PFSK-1 (cell line): ENCODE data around the gene CIP2A.

Experiments
- POLR2AphosphoS5 ChIP-seq: IDR thresholded peaks from 2 replicates; pipeline ENCODE4 v1.6.1; 2012; ENCODE audit warnings: low read depth, mild to moderate bottlenecking, control low read depth, low read length, moderate library complexity
- SIN3A ChIP-seq: IDR thresholded peaks from 2 replicates; pipeline ENCODE4 v1.6.1; 2012; ENCODE audit warnings: mild to moderate bottlenecking, low read length, moderate library complexity, borderline replicate concordance; ENCODE audit not compliant: insufficient read depth
- TAF1 ChIP-seq: IDR thresholded peaks from 2 replicates; pipeline ENCODE4 v1.6.1; 2012; ENCODE audit warnings: low read length, control low read depth, borderline replicate concordance; ENCODE audit not compliant: insufficient read depth
- TF ChIP-seq, protein P1 (sequence below), 2 experiments: IDR thresholded peaks; 2 replicates each; pipeline versions ENCODE4 v1.6.1 to v1.8.0; 2011 to 2012; ENCODE audit warnings: low read depth in 2 of 2, low read length in 2 of 2, control low read depth in 1 of 2, inconsistent platforms in 1 of 2, mild to moderate bottlenecking in 1 of 2, moderate library complexity in 1 of 2; ENCODE audit not compliant: insufficient read depth in 1 of 2

- TF ChIP-seq POLR2AphosphoS5: no peak
- no peak for TF ChIP-seq SIN3A
- TF ChIP-seq, protein P1, sequence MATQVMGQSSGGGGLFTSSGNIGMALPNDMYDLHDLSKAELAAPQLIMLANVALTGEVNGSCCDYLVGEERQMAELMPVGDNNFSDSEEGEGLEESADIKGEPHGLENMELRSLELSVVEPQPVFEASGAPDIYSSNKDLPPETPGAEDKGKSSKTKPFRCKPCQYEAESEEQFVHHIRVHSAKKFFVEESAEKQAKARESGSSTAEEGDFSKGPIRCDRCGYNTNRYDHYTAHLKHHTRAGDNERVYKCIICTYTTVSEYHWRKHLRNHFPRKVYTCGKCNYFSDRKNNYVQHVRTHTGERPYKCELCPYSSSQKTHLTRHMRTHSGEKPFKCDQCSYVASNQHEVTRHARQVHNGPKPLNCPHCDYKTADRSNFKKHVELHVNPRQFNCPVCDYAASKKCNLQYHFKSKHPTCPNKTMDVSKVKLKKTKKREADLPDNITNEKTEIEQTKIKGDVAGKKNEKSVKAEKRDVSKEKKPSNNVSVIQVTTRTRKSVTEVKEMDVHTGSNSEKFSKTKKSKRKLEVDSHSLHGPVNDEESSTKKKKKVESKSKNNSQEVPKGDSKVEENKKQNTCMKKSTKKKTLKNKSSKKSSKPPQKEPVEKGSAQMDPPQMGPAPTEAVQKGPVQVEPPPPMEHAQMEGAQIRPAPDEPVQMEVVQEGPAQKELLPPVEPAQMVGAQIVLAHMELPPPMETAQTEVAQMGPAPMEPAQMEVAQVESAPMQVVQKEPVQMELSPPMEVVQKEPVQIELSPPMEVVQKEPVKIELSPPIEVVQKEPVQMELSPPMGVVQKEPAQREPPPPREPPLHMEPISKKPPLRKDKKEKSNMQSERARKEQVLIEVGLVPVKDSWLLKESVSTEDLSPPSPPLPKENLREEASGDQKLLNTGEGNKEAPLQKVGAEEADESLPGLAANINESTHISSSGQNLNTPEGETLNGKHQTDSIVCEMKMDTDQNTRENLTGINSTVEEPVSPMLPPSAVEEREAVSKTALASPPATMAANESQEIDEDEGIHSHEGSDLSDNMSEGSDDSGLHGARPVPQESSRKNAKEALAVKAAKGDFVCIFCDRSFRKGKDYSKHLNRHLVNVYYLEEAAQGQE (IDR thresholded peaks at IDR 0.05; ENCODE audit: insufficient read depth in 1 of 2, low read depth in 2 of 2, low read length in 2 of 2): no peak
- no peak for TF ChIP-seq TAF1
These were observed 72.4 kb downstream of the CIP2A start for GRCh38 chr3:108516881-108517280.
